SK-MEL-5 (cell line): ENCODE measurements around the gene ZBTB16. TPM values are rescaled to one million over a fixed set of nuclear protein-coding genes. Genes with fewer than 3 reads are reported as not detected.

ENCODE experiments used
- DNase-seq: peaks from one replicate; pipeline ENCODE4 v3.0.0-alpha.2; 2016; ENCODE audit warnings: low read depth, low spot score
- in situ Hi-C: cut with HindIII; loops from 2 replicates; pipeline ENCODE4 v1.10.0; 2016; ENCODE audit warnings: low sequenced_read_pairs, high pct_unique_total_duplicates, low pct_unique_long_range_greater_than_20kb
- total RNA-seq: library from RNA; depleted of rRNA; stranded (reverse); fragments of >200 nt; shearing (Covaris generic); gene quantifications from 2 replicates; pipeline ENCODE4 v1.2.3, GENCODE V29; 2014

The ZBTB16 gene
- total RNA-seq, 1 experiment from 2014 or later = not detected

DNA sequence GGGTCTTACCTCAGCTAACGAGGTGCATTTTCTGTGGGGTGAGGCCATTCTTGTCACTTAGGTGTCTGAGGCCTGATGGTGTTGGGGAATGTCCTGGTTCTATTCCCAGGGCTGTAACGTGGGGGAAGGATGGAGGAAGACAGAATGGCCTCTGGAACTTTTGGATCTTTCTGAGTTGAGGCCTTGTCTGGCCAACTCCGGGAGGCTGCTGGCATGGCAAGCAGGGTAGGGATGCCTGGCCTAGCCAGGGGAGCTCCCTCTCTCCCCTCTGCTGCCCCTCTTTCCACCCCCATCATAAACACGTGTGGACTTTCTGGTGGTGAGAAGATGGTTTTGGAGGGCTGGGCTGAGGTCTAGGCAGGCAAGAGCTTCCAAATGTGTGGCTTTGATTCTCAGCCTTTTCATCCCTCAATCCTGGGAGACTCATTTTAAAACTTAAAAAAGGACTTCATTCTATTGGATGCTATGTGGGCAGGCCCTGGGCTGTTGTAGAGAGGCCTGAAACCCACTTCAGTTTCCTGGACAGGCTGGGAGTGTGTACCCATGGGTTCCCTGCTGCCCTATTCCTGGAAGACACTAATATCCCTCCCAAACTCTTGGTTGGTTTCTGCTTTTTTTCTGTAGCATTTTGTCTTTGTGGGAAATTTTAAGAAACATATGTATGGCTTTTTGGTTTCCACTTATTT is 30.9 kb downstream of the ZBTB16 start:
- in situ Hi-C loops = no loop called here
- no peak for DNase-seq

GRCh38 chr11:114090976-114091375 is 31.5 kb downstream of the ZBTB16 start:
- in situ Hi-C loops = no loop called here
- no peak for DNase-seq

DNA sequence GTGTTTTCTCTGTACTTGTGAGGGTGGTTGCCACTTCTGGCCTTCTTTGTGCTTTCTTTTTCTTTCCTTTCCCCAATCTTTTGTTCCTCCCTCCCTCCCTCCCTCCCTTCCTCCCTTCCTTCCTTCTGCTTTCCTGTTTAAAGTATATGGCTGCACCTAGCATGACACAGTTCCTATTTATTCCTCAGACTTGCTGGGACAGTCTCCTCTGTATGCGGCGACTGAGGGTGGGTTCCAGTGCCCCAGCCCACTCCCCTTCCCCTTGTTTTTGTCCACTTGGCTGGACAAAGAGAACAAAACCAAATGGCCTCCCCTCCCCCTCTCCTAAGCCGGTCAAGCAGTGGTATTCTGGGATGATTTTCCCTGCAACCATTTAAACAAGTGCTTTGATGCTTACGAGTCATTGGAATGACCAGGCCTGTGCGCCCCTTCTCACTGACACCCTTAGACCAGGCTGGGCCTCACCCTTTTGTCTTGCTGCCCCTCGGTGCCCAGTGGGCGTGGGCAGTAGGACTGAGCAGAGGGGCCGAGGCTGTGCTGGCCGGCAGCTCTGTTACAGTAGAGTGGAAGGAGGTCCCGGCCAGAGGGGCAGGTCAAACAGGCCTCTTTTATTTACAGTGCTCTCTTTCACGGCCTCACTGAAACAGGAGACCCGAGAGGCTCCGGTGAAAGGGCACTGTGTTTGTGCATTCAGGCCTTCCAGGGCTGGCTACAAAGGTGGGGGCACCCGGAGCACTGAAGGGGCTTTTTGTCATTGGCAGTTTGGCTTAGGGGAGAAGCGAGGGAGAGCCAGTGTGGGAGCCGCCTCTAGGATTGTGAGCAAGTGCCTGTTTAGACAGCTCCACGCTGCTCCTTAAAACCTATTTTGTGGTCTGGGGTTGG is 32.2 kb downstream of the ZBTB16 start:
- in situ Hi-C loops = no loop called here
- no peak for DNase-seq

- no peak for DNase-seq
- in situ Hi-C loops = no loop called here
These were observed 33.0 kb downstream of the ZBTB16 start for GRCh38 chr11:114092478-114092877.

DNA sequence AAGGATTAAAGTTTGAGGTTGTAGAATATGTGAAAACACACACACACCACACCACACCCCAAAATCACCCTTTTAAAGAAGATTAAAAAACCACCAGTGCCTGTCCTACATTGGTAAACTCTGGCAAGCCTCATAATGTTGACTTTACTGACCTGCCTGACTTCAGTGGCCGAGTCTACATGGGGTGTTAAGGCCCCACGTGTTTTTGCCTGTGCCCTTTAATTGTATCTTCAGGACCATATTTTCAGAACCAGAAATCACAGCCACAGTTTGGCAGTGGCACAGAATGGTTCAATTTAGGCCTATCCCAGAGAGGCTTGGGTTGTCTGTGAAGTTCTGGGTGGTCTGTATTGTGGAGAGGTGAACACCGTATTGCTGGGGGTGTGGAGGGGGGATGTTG is 33.4 kb downstream of the ZBTB16 start:
- no peak for DNase-seq
- in situ Hi-C loops = no loop called here

DNA sequence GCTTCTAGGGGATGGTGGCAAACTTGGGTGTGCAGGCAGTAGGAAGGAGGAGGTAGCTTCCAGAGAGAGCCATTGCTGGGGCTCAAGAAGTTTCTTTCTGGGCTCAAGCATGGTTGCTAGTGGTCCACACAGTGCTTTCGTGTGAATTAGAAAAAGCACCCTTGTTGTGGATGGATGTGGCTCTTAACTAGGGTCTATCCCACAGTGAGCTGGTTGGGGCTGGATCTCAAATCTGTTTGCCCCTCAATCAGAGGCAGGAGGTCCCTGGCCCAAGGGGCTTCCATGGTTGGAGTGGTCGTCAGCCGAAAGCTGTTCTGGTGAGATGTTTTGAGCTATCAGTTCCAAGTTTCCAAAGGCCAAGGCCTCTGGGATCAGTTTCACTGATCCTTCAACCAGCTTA is 35.0 kb downstream of the ZBTB16 start:
- in situ Hi-C loops = no loop called here
- DNase-seq = no peak

GRCh38 chr11:114095899-114096298 is 36.4 kb downstream of the ZBTB16 start:
- no peak for DNase-seq
- in situ Hi-C loops = no loop called here

DNA sequence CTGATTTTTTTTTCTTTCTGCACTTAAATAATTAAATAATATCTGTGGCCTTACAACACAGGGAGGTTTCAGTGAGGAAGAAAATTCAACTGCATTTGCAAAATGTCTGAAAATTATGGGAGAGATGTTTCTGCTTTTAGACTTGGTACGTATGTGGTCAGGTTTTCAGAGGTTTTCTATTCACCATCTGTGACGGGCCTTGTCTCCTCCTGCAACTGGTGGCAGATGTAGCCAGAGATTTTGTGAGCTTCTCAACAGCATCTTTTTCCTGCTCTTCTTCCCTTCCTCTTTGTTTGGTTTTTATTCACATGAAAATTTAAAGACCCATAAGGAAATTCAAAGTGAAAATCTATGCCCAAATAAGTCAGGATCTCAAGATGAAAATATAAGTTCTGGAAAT is 38.3 kb downstream of the ZBTB16 start:
- in situ Hi-C loops = no loop called here
- DNase-seq = no peak

DNA sequence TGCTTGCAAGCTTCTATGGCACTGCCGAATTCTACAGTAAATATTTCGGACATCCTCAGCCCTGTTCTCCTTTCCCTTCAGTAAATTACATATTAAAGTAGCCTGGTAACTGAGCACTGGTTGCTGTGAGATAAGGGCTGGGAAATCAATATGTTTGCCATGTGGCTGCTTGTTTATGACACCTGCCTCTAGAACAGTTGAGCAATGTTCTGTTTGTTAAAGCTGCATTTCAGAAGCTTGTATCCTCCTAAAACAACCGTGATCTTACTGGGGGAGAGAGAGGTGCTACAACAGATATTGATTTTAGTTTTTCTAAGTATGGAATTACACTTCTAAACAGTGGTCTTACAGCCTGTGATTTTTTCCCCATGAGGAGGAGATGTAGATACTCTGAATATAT is 39.4 kb downstream of the ZBTB16 start:
- in situ Hi-C loops = no loop called here
- no peak for DNase-seq

GRCh38 chr11:114099392-114100178 is 40.1 kb downstream of the ZBTB16 start:
- in situ Hi-C loops = no loop called here
- DNase-seq = no peak

GRCh38 chr11:114102993-114103896 is 43.7 kb downstream of the ZBTB16 start:
- in situ Hi-C loops = no loop called here
- DNase-seq = no peak

DNA sequence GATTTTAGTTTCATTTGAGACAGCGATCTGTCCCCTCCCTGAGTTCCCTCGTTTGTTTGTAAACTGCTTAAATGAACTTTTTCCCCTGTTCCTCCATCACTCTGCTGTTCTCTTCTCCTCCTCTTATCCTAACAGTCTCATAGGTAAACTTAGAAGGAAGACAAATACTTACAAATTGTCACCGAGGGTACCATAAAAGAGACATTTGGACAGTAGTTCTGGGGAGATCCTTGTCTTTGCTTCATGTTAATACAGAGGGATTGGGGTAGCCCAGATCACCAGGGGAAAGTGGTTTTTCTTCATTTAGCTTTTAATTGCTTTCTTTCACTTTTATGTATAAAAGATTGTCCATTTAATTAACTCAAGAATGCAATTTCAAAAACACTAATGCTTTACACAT is 46.1 kb downstream of the ZBTB16 start:
- DNase-seq = no peak
- in situ Hi-C loops = no loop called here

- in situ Hi-C loops = no loop called here
- DNase-seq = no peak
These were observed 46.5 kb downstream of the ZBTB16 start for GRCh38 chr11:114106047-114106446.

- in situ Hi-C loops = no loop called here
- no peak for DNase-seq
These were observed 47.5 kb downstream of the ZBTB16 start for GRCh38 chr11:114106986-114107385.

- no peak for DNase-seq
- in situ Hi-C loops = no loop called here
These were observed 49.1 kb downstream of the ZBTB16 start for GRCh38 chr11:114108501-114109205.

GRCh38 chr11:114109206-114110090 is 49.9 kb downstream of the ZBTB16 start:
- in situ Hi-C loops = no loop called here
- DNase-seq = no peak
